K562 (cell line): ENCODE measurements around the gene SQOR. TPM values are rescaled to one million over a fixed set of nuclear protein-coding genes. Genes with fewer than 3 reads are reported as not detected.

Experiments
- BRCA1 ChIP-seq, 2 experiments: fragments of 450-650 bp in 1 of 2; sonication (generic) in 1 of 2; formaldehyde crosslinking in 1 of 2; IDR thresholded peaks; 2 replicates each; pipeline versions ENCODE4 v1.5.0 to v1.6.1; 2017 to 2020; ENCODE audit warnings: mild to moderate bottlenecking in 1 of 2, missing genetic modification reagents in 1 of 2
- CBFA2T3 ChIP-seq: fragments of 450-650 bp; IDR thresholded peaks from 2 replicates; pipeline ENCODE4 v1.6.1; 2017
- E2F5 ChIP-seq: sonication (generic); formaldehyde crosslinking; IDR thresholded peaks from 2 replicates; pipeline ENCODE4 v1.8.0; 2022; ENCODE audit warnings: mild to moderate bottlenecking, missing genetic modification reagents
- HDGF ChIP-seq: fragments of 450-650 bp; IDR thresholded peaks from 2 replicates; pipeline ENCODE4 v1.6.1; 2016
- HNRNPUL1 ChIP-seq: fragments of 200-400 bp; formaldehyde crosslinking; IDR thresholded peaks from 2 replicates; pipeline ENCODE4 v1.6.1; 2017; ENCODE audit warnings: low read length
- IRF2 ChIP-seq: sonication (generic); formaldehyde crosslinking; IDR thresholded peaks from 2 replicates; pipeline ENCODE4 v1.8.1; 2022; ENCODE audit warnings: mild to moderate bottlenecking, missing genetic modification reagents
- KDM1A ChIP-seq, 2 experiments: fragments of 450-650 bp; IDR thresholded peaks; 2 replicates each; pipeline ENCODE4 v1.6.1; 2016; ENCODE audit warnings: mild to moderate bottlenecking in 2 of 2
- KLF10 ChIP-seq: fragments of 250-450 bp; sonication (Bioruptor Pico); IDR thresholded peaks from 2 replicates; pipeline ENCODE4 v1.6.1; 2021; ENCODE audit warnings: matching md5 sums
- MYNN ChIP-seq, 2 experiments: sonication (generic); formaldehyde crosslinking in 1 of 2; IDR thresholded peaks; 2 replicates each; pipeline versions ENCODE4 v1.5.0 to v1.6.1; 2016 to 2020; ENCODE audit warnings: antibody characterized with exemption in 1 of 2, missing genetic modification reagents in 1 of 2
- NCOA2 ChIP-seq, 2 experiments: fragments of 450-650 bp; IDR thresholded peaks; 2 replicates each; pipeline ENCODE4 v1.6.1; 2018; ENCODE audit warnings: mild to moderate bottlenecking in 2 of 2, moderate library complexity in 1 of 2; ENCODE audit not compliant: partially characterized antibody in 2 of 2
- NKRF ChIP-seq: fragments of 450-650 bp; IDR thresholded peaks from 2 replicates; pipeline ENCODE4 v1.6.1; 2016; ENCODE audit warnings: borderline replicate concordance
- RBBP5 ChIP-seq: fragments of 200-600 bp; sonication (generic); IDR thresholded peaks from 2 replicates; pipeline ENCODE4 v1.6.1; 2012; ENCODE audit warnings: borderline replicate concordance, mild to moderate bottlenecking, low read length, control low read depth, inconsistent platforms; ENCODE audit not compliant: insufficient read depth, poor library complexity, severe bottlenecking
- RBM15 ChIP-seq: fragments of 200-400 bp; formaldehyde crosslinking; IDR thresholded peaks from 2 replicates; pipeline ENCODE4 v1.6.1; 2018; ENCODE audit warnings: mild to moderate bottlenecking, low read length, moderate library complexity; ENCODE audit not compliant: insufficient read depth
- SAFB ChIP-seq: fragments of 200-400 bp; formaldehyde crosslinking; IDR thresholded peaks from 2 replicates; pipeline ENCODE4 v1.6.1; 2017; ENCODE audit warnings: low read depth, low read length, borderline replicate concordance
- SMAD2 ChIP-seq: fragments of 150-350 bp; IDR thresholded peaks from 2 replicates; pipeline ENCODE4 v1.6.1; 2014; ENCODE audit warnings: low read depth, mild to moderate bottlenecking, low read length
- SMAD4 ChIP-seq: fragments of 250-450 bp; sonication (Bioruptor Pico); conservative IDR thresholded peaks from 2 replicates; pipeline ENCODE4 v1.8.0; 2021; ENCODE audit warnings: inconsistent platforms, mild to moderate bottlenecking, moderate library complexity
- TAF1 ChIP-seq: IDR thresholded peaks from 2 replicates; pipeline ENCODE4 v1.6.1; 2011; ENCODE audit warnings: mild to moderate bottlenecking, low read length, moderate library complexity; ENCODE audit not compliant: insufficient read depth, control insufficient read depth, severe bottlenecking; ENCODE audit errors: extremely low read depth
- XRCC3 ChIP-seq: fragments of 450-650 bp; IDR thresholded peaks from 2 replicates; pipeline ENCODE4 v1.6.1; 2017; ENCODE audit warnings: mild to moderate bottlenecking, moderate library complexity
- ZBTB17 ChIP-seq: fragments of 450-650 bp; formaldehyde crosslinking; IDR thresholded peaks from 2 replicates; pipeline ENCODE4 v1.4.0; 2020; ENCODE audit warnings: mild to moderate bottlenecking
- ZNF23 ChIP-seq: fragments of 250-450 bp; sonication (Bioruptor Pico); IDR thresholded peaks from 2 replicates; pipeline ENCODE4 v1.4.0; 2020; ENCODE audit warnings: mild to moderate bottlenecking
- ZNF280A ChIP-seq: fragments of 450-650 bp; IDR thresholded peaks from 2 replicates; pipeline ENCODE4 v1.6.1; 2018; ENCODE audit warnings: mild to moderate bottlenecking, low read depth; ENCODE audit not compliant: partially characterized antibody
- polyA plus RNA-seq, 8 experiments: library from polyadenylated mRNA; depleted of rRNA in 4 of 8; stranded (reverse) in 5 of 8; unstranded in 3 of 8; fragments of >200 nt; fragmentation: Nextera tagmentation in 2 of 8; fragmentation: Illumina TruSeq in 1 of 8; extraction: Ambion mirVana in 2 of 8; extraction: Trizol in 1 of 8; gene quantifications; 2 replicates each; pipeline versions ENCODE4 v1.2.1 to v1.2.3, GENCODE V29; 2011 to 2014; ENCODE audit warnings: inconsistent platforms in 1 of 8, missing spikeins in 1 of 8
- total RNA-seq, 7 experiments: library from RNA; depleted of rRNA in 6 of 7; stranded (reverse); fragments of >200 nt in 6 of 7; fragmentation: Illumina TruSeq in 2 of 7; extraction: Trizol in 2 of 7; gene quantifications; 2 replicates each; pipeline versions ENCODE4 v1.2.1 to v1.2.3, GENCODE V29; 2011 to 2021; ENCODE audit warnings: low replicate concordance in 1 of 7

Gene SQOR
- total and polyA plus RNA-seq, 9 of the 15 experiments (the other 6 are each of a cell fraction or from before 2014, with no cell fraction given): 0.32 to 1.6 (median 1.1) TPM

DNA sequence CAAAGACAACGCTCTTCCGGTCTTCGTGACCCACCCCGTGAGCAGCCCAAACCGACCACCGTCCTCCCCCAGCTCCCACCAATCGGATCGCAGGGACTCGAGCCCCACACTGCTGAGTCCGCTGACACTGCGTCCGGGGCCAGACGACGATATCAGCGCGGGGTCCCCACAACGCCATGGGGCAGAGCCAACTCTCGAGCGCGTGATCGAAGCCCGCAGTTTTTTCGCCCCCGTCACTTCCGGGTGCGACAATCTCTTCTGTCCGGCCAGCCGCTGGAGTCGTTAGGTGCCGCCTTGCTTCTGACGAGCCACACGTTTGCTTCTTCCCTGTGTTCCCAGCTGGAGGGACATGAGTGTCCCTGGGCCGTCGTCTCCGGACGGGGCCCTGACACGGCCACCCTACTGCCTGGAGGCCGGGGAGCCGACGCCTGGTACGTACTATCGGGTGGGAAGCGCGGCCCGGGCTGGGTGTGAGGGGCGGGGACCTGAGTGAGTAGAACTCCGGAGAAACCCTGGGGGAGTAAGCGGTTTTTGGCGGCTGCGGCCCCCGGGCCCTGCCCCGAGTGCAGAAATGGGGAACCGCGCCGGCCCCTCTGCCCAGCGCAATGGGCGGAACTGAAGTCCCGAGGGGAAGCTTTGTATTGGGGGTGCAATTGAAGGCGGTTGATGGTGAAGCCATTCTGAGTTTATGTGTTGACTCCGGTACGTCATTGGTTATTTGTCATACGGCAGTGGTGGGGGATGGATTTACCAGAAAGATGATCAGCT lies 47.5 kb upstream of the SQOR start, which contains the start of gene BLOC1S6 (continued):
- TF ChIP-seq TAF1: peak; percentile 78
- TF ChIP-seq HNRNPUL1: no peak
- peak; percentile 98 for TF ChIP-seq RBBP5
- TF ChIP-seq KDM1A (IDR thresholded peaks at IDR 0.05): no peak
- TF ChIP-seq E2F5 (CRISPR knock-in tag): no peak
- TF ChIP-seq IRF2 (CRISPR knock-in tag): no peak
- TF ChIP-seq CBFA2T3: 0 out of 2 replicates have a peak, but pooled peaks have one; percentile 7
- TF ChIP-seq BRCA1 (IDR thresholded peaks at IDR 0.05): no peak
- TF ChIP-seq BRCA1 (CRISPR knock-in tag; IDR thresholded peaks at IDR 0.05): peak; percentile 86; the same call in 1 of the 2 replicates
- no peak for TF ChIP-seq SAFB
- TF ChIP-seq KLF10 (CRISPR knock-in tag): no peak
- TF ChIP-seq ZNF23: no peak
- no peak for TF ChIP-seq MYNN (IDR thresholded peaks at IDR 0.05)
- no peak for TF ChIP-seq MYNN (CRISPR knock-in tag; IDR thresholded peaks at IDR 0.05)
- 0 out of 2 replicates have a peak, but pooled peaks have one; percentile 34 for TF ChIP-seq SMAD4 (CRISPR knock-in tag)
- TF ChIP-seq XRCC3: no peak
- no peak for TF ChIP-seq ZBTB17 (CRISPR knock-in tag)
- TF ChIP-seq SMAD2: no peak
- no peak for TF ChIP-seq NCOA2 (IDR thresholded peaks at IDR 0.05; ENCODE audit: partially characterized antibody in 2 of 2)
- TF ChIP-seq NKRF: peak; percentile 77; the same call in 1 of the 2 replicates
- no peak for TF ChIP-seq RBM15
- no peak for TF ChIP-seq ZNF280A
- no peak for TF ChIP-seq HDGF
